SKM-1 (cell line): Measurements from ENCODE around the gene TMC3.
A peak's percentile ranks its signal among the peaks of the same experiment; 100 is the strongest.

ENCODE experiments used
- DNase-seq: peaks from one replicate; lab custom pipeline; 2025; ENCODE audit not compliant: unreplicated experiment; lab: John Stamatoyannopoulos, UW

TMC3 gene

DNA sequence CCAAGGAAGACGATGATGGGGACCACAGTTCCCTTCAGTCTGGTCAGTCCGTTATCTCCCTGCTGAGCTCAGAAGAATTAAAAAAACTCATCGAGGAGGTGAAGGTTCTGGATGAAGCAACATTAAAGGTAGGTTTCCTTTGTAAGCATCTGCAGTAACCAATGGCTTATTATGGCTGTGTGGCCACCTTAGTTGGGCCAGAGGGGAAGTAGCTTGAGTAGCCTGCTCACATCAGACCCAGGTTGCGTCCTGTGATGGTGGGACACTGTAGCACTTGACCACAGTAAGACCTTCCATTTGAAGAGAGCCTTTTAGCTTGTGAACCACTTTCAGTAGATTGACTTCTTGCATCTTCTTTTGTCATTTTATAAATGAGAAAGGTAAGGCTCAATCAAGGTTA, 72.6 kb downstream of the TMC3 start:
- DNase-seq = no peak

GRCh38 chr15:81299630-81300273, 74.3 kb downstream of the TMC3 start:
- no peak for DNase-seq

- DNase-seq = no peak
Measured at GRCh38 chr15:81299156-81299555, 74.9 kb downstream of the TMC3 start.

DNA sequence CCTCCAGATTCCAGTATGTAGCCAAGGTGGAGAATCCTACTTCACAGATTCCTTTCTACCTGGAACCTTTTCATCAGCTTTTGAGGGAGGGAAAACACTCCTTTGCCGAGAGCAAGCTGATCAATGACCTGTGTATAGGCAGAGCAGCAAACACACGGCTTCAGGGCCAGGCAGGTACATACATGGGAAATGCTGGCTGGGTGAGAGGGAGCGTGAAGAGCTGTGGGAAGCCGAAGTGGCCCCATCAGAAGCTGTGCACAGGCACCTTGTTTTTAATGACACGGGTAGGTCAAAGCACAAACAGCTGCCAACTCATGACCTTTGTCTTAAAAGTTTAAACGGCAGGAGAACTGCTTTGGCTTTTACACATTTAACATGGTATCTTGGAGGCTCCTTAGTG, 75.4 kb downstream of the TMC3 start:
- DNase-seq = no peak

DNA sequence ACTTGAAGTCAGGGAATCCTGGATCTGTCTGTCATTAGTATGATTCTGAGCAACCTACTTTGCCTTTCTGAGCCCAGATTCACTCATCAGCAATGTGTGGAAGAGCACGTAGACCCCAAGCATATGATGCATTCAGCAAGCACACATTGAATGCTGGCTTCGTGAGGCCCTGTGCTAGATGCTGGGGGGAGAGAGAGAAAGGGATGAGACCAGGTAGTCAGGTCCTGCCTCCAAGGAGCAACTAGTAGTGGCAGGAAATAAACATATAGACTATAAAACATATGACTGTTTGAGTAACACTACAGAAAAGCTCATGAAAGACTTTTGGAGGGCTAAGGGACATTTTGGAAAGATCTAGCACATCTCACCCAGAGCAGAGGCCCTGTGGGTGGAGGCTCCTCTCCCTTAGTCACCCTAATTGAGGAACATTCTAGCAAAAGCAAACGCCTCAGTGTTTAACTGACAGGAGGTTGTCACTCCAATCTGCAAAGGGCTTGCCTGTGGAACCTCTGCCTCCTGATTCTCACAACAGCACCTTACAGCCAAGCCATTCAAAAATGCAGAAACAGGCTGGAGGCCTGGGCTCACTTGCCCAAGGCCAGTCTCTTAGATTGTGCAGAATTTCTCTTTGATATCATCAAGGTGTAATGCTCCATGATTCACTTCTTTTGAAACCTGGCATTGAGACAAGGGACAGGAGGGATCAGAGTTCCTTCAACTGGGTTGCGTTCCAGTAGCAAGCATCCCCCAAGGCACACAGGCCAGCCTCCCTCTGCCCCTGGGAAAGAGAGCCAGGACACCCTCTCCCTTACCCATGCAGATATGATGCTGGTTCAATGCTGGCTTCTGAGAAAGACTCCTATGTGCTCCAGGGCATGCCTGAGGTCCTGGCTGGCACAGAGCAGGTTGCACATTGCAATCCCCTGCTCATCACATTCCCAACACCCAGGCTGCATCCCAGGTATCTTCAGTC, 76.1 kb downstream of the TMC3 start:
- no peak for DNase-seq

GRCh38 chr15:81297147-81297572, 76.9 kb downstream of the TMC3 start:
- DNase-seq = no peak

DNA sequence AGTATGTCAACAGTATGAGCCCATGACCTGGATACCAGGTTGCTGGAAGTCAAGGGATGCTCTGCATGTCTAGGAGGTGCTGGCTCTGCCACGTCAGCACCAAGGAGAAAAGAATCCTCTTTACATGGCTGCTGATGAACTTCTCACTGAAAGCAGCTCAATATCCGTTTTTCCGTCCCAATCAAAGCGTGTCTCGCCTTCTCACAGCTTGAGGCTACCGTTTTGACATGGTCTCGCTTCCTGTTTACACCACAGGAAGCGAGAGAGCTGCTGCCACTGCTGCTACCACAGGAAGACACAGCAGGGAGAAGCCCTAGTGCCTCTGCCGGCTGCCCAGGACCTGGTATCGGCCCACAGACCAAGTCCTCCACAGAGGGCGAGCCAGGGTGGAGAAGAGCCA, 77.3 kb downstream of the TMC3 start:
- peak; percentile 83 for DNase-seq

DNA sequence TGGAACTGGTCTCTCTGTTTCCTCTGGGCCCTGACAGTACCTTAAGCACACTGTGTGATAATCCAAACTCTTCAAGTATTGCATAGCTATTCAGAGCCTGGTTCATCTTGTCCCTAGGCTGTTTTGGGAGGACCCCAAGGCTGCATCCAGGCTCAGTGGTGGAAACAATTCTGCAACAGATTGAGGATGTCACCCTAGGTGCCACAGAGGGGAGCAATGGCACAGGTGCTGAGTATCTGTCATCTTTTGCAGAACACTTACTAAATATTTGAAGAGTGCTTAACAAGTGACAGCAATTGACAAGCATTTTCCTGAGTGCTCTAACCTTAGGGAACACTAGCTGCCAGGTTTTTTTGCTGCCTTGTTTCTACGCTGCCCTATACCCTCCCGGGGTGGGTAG, 77.8 kb downstream of the TMC3 start:
- no peak for DNase-seq

GRCh38 chr15:81295486-81296121, 78.4 kb downstream of the TMC3 start:
- DNase-seq = no peak

DNA sequence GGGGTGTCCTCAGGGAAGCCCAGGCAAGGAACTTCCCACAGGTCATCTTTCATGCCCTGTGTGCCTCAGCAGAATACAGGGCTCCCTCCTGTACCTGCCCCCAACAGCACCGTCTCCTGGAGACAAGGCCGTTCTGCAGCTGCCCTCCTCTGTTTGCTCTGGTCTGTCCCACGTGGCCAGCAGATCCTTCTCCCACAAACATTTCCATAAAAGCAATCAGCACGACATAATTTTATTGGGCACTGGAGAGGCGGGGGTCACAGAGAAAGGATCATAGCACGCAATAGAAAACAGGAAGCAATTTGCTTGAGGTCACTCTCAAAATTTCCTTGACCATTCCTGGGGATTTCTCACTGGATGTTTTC, 79.5 kb downstream of the TMC3 start:
- no peak for DNase-seq

GRCh38 chr15:81293728-81294515, 80.1 kb downstream of the TMC3 start:
- peak; percentile 83 for DNase-seq

GRCh38 chr15:81292523-81293001, 81.5 kb downstream of the TMC3 start:
- no peak for DNase-seq

- no peak for DNase-seq
Measured at GRCh38 chr15:81291916-81292522, 82.0 kb downstream of the TMC3 start.

DNA sequence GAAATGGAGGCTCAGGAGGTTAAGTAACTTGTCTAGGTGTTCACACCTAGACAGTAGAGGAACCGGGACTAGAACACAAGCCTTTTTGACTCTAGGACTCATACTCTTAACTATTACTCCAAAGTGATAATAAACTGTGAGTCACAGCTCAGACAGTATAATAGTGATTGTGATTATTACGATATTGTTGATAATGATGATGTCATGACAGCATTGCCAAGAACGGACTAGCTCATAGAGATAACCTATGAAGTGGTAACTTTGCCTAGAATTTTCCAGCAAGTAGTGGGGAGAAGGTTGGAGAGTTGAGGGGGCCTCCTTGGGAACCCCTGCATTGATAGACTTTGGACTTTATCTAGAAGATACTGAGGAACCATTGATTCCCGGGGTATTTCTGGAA, 84.1 kb downstream of the TMC3 start:
- DNase-seq = no peak

GRCh38 chr15:81288616-81289015, 85.4 kb downstream of the TMC3 start:
- DNase-seq = no peak

- DNase-seq = no peak
Measured at GRCh38 chr15:81288040-81288439, 86.0 kb downstream of the TMC3 start.

- DNase-seq = no peak
Measured at GRCh38 chr15:81286621-81287121, 87.3 kb downstream of the TMC3 start.

- no peak for DNase-seq
Measured at GRCh38 chr15:81285461-81285860, 88.6 kb downstream of the TMC3 start.

DNA sequence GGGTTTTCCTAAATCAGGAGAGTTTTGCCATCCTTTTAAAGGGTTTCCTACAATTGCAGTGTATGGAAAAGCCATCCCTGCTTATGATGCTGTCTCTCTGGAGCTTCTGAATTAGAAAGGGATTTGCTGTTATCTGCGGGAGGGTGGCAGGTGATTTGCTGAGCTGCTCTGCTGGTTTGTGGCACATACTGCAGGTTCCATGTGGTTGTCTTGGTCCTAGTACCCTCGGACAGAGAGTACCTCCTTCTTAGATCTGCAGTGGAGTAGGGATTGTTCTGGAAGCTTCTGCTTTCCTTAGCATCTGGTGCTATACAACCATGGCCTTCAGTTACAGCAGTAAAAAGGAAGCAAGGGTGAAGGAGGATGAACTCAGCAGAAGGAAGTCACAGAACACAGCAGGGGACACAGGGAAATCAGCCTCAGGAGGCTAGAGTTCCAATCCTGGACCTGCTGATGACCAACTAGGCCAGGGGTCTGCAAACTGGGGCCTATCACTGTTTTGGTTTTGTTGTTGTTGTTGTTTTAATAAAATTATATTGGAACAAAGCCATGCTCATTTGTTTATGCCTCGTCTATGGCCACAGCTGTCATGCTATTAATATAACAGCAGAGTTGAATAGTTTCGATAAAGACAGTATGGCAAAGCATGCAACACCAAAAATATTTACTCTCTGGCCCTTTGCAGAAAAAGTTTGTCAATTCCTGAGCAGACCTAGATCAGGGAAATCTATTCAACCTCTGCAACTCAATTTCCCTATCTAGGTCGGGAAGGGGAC, 89.6 kb downstream of the TMC3 start:
- no peak for DNase-seq

DNA sequence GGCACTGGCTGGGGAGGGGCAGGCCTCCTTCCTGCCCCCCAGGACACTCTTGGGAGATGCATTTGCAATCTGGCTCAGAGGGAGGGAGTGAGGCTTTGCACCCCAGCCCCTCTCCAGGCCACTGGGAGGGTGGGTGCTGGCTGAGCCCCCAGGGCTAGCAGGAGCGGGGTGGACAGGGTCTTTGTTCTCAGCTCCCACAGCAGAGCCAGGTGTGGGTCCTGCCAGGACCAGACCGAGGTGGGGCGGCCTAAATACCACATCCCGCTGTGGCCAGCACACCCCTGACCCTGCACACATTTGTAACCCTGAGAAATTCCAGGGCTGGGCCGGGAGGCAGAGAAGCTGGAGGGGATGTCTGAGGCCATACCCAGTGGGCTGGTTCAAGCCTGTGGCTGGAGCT, 91.1 kb downstream of the TMC3 start:
- DNase-seq = no peak
